ENCODE results near the gene MYO3B.

The MYO3B gene

DNA sequence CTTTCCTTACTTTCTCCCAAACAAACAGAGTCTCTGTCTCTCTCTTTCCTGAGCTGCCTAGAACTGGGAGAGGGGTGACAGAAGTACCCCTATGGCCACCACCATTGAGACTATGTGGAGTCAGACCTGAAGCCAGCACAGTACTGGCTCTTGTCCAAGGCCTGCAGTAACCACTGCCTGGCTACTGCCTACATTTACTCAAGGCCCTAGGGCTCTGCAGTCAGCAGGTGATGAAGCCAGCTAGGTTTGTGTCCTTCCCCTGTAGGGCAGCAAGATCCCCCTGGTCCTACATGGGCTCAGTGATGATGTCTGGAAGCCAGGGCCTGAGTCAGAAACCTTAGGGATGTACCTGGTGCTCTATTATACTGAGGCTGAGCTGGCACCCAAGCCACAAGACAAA, 12.2 kb downstream of the MYO3B start:
- DNase-seq = no peak
- no peak overlapping the region for H3K4me2 ChIP-seq (ENCODE audit: low read depth, low read length)
- H3K4me3 ChIP-seq (ENCODE audit: low read length) = no peak overlapping the region
- H3K36me3 ChIP-seq (replicated peaks; ENCODE audit: insufficient read depth, low read length) = no peaks in the 10 kb centered on the region
- no peaks in the 10 kb centered on the region for H3K9me3 ChIP-seq (replicated peaks; ENCODE audit: insufficient read depth, low read length)
- H3K27ac ChIP-seq (ENCODE audit: low read length) = no peak overlapping the region
- H3K9me2 ChIP-seq (replicated peaks; ENCODE audit: insufficient read depth, low read length) = no peaks in the 10 kb centered on the region
- H3F3A ChIP-seq (ENCODE audit: insufficient read depth, low read length) = no peaks in the 10 kb centered on the region
- H2AFZ ChIP-seq (ENCODE audit: low read length) = no peak overlapping the region
- TF ChIP-seq, protein P1, sequence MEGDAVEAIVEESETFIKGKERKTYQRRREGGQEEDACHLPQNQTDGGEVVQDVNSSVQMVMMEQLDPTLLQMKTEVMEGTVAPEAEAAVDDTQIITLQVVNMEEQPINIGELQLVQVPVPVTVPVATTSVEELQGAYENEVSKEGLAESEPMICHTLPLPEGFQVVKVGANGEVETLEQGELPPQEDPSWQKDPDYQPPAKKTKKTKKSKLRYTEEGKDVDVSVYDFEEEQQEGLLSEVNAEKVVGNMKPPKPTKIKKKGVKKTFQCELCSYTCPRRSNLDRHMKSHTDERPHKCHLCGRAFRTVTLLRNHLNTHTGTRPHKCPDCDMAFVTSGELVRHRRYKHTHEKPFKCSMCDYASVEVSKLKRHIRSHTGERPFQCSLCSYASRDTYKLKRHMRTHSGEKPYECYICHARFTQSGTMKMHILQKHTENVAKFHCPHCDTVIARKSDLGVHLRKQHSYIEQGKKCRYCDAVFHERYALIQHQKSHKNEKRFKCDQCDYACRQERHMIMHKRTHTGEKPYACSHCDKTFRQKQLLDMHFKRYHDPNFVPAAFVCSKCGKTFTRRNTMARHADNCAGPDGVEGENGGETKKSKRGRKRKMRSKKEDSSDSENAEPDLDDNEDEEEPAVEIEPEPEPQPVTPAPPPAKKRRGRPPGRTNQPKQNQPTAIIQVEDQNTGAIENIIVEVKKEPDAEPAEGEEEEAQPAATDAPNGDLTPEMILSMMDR (IDR thresholded peaks at IDR 0.05; ENCODE audit: low read length) = no peak
- no peaks in the 10 kb centered on the region for H3K4me1 ChIP-seq (ENCODE audit: low read length)
- H3K9ac ChIP-seq (ENCODE audit: low read length) = no peak overlapping the region
- H3K79me2 ChIP-seq (ENCODE audit: low read length) = no peaks in the 10 kb centered on the region
- H3K27me3 ChIP-seq (replicated peaks; ENCODE audit: insufficient read depth, low read length) = no peaks in the 10 kb centered on the region
- no peaks in the 10 kb centered on the region for H4K20me1 ChIP-seq (ENCODE audit: insufficient read depth, low read length)

DNA sequence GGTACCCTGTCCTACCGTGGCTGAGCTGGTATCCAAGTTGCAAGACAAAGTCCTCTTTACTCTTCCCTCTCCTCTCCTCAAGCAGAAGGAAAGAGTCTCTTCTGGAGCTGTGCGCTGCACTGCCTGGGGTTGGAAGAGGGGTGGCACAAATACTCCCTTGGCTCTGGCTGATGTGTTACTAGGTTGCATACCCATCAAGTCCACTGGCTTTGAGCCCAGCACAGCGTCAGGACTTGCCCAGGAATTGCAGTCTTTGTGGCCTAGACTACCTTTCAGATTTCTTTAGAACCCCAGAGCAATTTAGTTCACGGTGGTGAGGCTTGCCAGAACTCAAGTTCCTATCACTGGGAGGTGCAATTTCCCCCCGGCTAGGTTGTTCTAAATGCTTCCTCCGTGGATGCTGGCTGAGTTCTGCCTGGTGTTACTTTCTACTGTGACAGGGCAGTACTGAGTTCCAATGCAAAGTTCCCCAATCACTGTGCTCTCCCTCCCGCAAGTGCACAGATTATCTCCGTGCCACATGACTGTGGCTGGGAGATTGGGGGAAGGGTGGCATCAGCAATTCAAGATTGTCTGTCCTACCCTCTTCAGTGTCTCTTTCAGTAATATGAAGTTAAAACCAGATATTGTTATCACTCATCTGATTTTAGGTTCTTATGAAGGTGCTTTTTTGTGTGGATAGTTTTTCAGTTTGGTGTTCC, 13.4 kb downstream of the MYO3B start:
- no peak overlapping the region for H2AFZ ChIP-seq (ENCODE audit: low read length)
- H3F3A ChIP-seq (ENCODE audit: insufficient read depth, low read length) = no peaks in the 10 kb centered on the region
- TF ChIP-seq EZH2phosphoT487 (IDR thresholded peaks at IDR 0.05; ENCODE audit: low read length) = no peak
- no peak for TF ChIP-seq EZH2 (optimal IDR thresholded peaks at IDR 0.05; ENCODE audit: low read depth, low read length)
- TF ChIP-seq, protein P1 (IDR thresholded peaks at IDR 0.05; ENCODE audit: low read length) = no peak
- H3K9me3 ChIP-seq (replicated peaks; ENCODE audit: insufficient read depth, low read length) = no peaks in the 10 kb centered on the region
- H3K9me2 ChIP-seq (replicated peaks; ENCODE audit: insufficient read depth, low read length) = no peaks in the 10 kb centered on the region
- H3K36me3 ChIP-seq (replicated peaks; ENCODE audit: insufficient read depth, low read length) = no peaks in the 10 kb centered on the region
- H3K79me2 ChIP-seq (ENCODE audit: low read length) = no peaks in the 10 kb centered on the region
- DNase-seq = no peak
- no peaks in the 10 kb centered on the region for H4K20me1 ChIP-seq (ENCODE audit: insufficient read depth, low read length)
- no peak overlapping the region for H3K27ac ChIP-seq (ENCODE audit: low read length)
- H3K27me3 ChIP-seq (replicated peaks; ENCODE audit: insufficient read depth, low read length) = no peaks in the 10 kb centered on the region
- no peak overlapping the region for H3K9ac ChIP-seq (ENCODE audit: low read length)
- no peak overlapping the region for H3K4me3 ChIP-seq (ENCODE audit: low read length)
- no peaks in the 10 kb centered on the region for H3K4me1 ChIP-seq (ENCODE audit: low read length)
- H3K4me2 ChIP-seq (ENCODE audit: low read depth, low read length) = no peak overlapping the region

DNA sequence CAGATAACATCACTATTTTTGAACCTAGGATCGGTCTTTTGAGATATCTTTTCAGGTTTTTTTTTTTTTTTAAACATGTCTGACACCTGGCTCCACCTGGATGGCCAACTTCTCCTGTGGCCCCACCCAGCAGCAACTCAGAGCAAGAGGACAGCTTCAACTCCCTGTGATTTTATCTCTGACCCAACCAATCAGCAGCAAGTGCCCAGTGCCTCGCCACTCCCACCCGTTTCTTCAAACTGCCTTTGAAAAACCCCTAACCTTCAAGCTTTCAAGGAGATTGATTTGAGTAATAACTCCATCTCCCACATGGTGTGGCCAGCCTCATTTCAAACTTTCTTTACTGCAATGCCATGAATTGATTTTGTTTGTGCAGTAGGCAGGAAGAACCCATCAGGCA, 19.0 kb downstream of the MYO3B start:
- peaks cover 8% of the 10 kb centered on the region; the same call in 1 of the 2 replicates for H3F3A ChIP-seq (ENCODE audit: insufficient read depth, low read length)
- H3K27ac ChIP-seq (ENCODE audit: low read length) = no peak overlapping the region
- H3K9me3 ChIP-seq (replicated peaks; ENCODE audit: insufficient read depth, low read length) = no peaks in the 10 kb centered on the region
- TF ChIP-seq EZH2phosphoT487 (IDR thresholded peaks at IDR 0.05; ENCODE audit: low read length) = no peak
- TF ChIP-seq, protein P1 (IDR thresholded peaks at IDR 0.05; ENCODE audit: low read length) = no peak
- no peak for TF ChIP-seq EZH2 (optimal IDR thresholded peaks at IDR 0.05; ENCODE audit: low read depth, low read length)
- no peaks in the 10 kb centered on the region for H4K20me1 ChIP-seq (ENCODE audit: insufficient read depth, low read length)
- H3K36me3 ChIP-seq (replicated peaks; ENCODE audit: insufficient read depth, low read length) = no peaks in the 10 kb centered on the region
- no peaks in the 10 kb centered on the region for H3K79me2 ChIP-seq (ENCODE audit: low read length)
- H2AFZ ChIP-seq (ENCODE audit: low read length) = no peak overlapping the region
- no peak overlapping the region for H3K4me3 ChIP-seq (ENCODE audit: low read length)
- DNase-seq = no peak
- no peak overlapping the region for H3K4me2 ChIP-seq (ENCODE audit: low read depth, low read length)
- H3K9ac ChIP-seq (ENCODE audit: low read length) = no peak overlapping the region
- H3K4me1 ChIP-seq (ENCODE audit: low read length) = peaks cover 15% of the 10 kb centered on the region
- H3K9me2 ChIP-seq (replicated peaks; ENCODE audit: insufficient read depth, low read length) = no peaks in the 10 kb centered on the region
- H3K27me3 ChIP-seq (replicated peaks; ENCODE audit: insufficient read depth, low read length) = no peaks in the 10 kb centered on the region
